ENCODE measurements around the gene TGFB3. TPM values are rescaled to one million over a fixed set of nuclear protein-coding genes. Genes with fewer than 3 reads are reported as not detected.
A peak's percentile ranks its signal among the peaks of the same experiment; 100 is the strongest.
"Not testable (repeated sequence)": the region's sequence is repeated elsewhere in the genome, so short reads cannot be mapped to it uniquely, and the experiment has no call there.

TGFB3 gene
- total RNA-seq, 1 experiment from 2014 or later = 1.7 TPM

DNA sequence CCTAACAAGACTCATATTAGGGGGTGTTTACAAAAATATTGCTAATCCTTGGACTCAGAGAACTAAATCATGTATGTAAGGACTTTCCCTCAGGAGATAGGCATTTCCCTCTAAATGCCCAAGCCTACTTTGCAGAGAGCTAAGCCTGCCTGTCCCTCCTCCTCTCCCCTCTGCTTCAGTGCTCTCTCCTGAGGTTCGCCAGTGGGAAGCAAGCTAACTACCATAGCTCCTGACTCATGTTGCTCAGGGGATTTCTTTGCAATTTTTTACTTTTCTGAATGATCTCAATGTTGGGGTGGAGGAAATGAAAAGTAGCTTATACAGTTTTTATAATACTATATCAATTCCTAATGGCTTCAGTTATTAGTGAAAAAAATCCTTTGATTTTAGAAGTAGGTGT, 33.4 kb upstream of the TGFB3 start (continued):
- TF ChIP-seq ZBTB21 (CRISPR knock-in tag; IDR thresholded peaks at IDR 0.05; ENCODE audit: borderline replicate concordance) (no peak), ZNF263 (CRISPR knock-in tag; IDR thresholded peaks at IDR 0.05; ENCODE audit: low read depth) (no peak), RELA (CRISPR knock-in tag; IDR thresholded peaks at IDR 0.05; ENCODE audit: borderline replicate concordance) (no peak), ELF4 (CRISPR knock-in tag; IDR thresholded peaks at IDR 0.05; ENCODE audit: low read depth) (no peak), CBFB (CRISPR knock-in tag; IDR thresholded peaks at IDR 0.05; ENCODE audit: low read depth) (no peak)

DNA sequence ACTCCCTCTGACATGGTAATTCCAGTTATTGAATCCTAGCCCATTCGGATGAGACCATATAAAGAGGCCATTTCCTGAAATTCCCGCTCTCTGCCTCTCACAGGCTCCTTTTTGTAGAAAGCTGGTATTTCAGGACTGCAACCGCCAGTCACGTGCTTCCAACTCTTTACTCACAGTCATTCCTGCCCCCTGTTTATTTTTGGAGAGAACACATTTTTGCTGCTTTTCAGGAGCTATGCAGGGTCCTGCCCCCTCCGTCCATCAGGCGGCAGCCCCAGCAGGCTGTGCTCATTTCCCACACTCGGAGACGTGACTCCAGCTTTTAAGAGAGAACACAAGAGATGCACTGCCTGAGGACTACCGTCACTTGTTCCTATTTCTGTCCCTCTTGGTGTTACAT, 30.6 kb upstream of the TGFB3 start:
- Mint-ChIP-seq H3K27ac (no peak overlapping the region; the same call in 1 of the 2 replicates), H3K36me3 (peaks cover 20% of the 10 kb centered on the region), H3K4me1 (peaks cover 22% of the 10 kb centered on the region), H3K9me3 (no peaks in the 10 kb centered on the region), H3K4me3 (no peak overlapping the region), H3K27me3 (ENCODE audit: low read depth) (no peaks in the 10 kb centered on the region)
- TF ChIP-seq SOX15 (CRISPR knock-in tag; IDR thresholded peaks at IDR 0.05) (no peak), FOXK1 (CRISPR knock-in tag; IDR thresholded peaks at IDR 0.05) (no peak), SMAD3 (CRISPR knock-in tag; IDR thresholded peaks at IDR 0.05; ENCODE audit: borderline replicate concordance) (no peak)
- TF ChIP-seq, protein P1, sequence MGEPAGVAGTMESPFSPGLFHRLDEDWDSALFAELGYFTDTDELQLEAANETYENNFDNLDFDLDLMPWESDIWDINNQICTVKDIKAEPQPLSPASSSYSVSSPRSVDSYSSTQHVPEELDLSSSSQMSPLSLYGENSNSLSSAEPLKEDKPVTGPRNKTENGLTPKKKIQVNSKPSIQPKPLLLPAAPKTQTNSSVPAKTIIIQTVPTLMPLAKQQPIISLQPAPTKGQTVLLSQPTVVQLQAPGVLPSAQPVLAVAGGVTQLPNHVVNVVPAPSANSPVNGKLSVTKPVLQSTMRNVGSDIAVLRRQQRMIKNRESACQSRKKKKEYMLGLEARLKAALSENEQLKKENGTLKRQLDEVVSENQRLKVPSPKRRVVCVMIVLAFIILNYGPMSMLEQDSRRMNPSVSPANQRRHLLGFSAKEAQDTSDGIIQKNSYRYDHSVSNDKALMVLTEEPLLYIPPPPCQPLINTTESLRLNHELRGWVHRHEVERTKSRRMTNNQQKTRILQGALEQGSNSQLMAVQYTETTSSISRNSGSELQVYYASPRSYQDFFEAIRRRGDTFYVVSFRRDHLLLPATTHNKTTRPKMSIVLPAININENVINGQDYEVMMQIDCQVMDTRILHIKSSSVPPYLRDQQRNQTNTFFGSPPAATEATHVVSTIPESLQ (CRISPR knock-in tag; IDR thresholded peaks at IDR 0.05) = no peak
- POLR2A ChIA-PET = no interaction called here
- ATAC-seq (peak; percentile 56), DNase-seq (ENCODE audit: low spot score) (no peak)
- CTCF ChIA-PET = interaction anchor here (0.9 to 1.9 kb wide), 4 partner anchors 30 to 375 kb away, joined by 4 to 7 read pairs (median 4); no protein-coding TSS in a partner anchor

DNA sequence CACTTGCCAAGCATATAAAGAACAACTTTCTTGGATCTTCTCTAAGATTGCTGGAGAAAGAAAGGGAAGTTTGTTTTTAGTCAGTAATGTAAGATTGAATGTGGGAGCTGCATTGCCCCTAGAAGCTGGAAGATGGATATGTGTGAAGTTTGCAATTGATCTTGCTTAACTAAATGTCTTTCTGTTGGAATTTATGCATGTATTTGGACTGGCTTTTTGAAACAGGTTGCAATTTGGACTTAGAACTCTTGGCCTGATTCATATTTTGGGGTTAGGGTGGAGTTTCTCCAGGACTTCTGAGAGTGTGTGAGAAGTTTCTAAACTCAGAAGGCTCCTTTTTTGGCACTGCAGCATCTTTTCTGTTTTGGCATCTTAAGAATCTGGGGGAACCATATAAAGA, 30.1 kb upstream of the TGFB3 start:
- CTCF ChIA-PET = interaction anchor here (0.9 to 1.9 kb wide), 4 partner anchors 29 to 375 kb away, joined by 4 to 7 read pairs (median 4); no protein-coding TSS in a partner anchor
- peaks cover 23% of the 10 kb centered on the region for H3K36me3 Mint-ChIP-seq
- peaks cover 22% of the 10 kb centered on the region for H3K4me1 Mint-ChIP-seq
- TF ChIP-seq, protein P2, sequence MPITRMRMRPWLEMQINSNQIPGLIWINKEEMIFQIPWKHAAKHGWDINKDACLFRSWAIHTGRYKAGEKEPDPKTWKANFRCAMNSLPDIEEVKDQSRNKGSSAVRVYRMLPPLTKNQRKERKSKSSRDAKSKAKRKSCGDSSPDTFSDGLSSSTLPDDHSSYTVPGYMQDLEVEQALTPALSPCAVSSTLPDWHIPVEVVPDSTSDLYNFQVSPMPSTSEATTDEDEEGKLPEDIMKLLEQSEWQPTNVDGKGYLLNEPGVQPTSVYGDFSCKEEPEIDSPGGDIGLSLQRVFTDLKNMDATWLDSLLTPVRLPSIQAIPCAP (CRISPR knock-in tag; IDR thresholded peaks at IDR 0.05) = no peak
- no peak for TF ChIP-seq TP53 (CRISPR knock-in tag; IDR thresholded peaks at IDR 0.05)
- POLR2A ChIA-PET = no interaction called here
- H3K4me3 Mint-ChIP-seq = no peak overlapping the region
- H3K27me3 Mint-ChIP-seq (ENCODE audit: low read depth) = no peaks in the 10 kb centered on the region
- DNase-seq (ENCODE audit: low spot score) = no peak
- no peak overlapping the region for H3K27ac Mint-ChIP-seq
- no peaks in the 10 kb centered on the region for H3K9me3 Mint-ChIP-seq
- no peak for ATAC-seq

DNA sequence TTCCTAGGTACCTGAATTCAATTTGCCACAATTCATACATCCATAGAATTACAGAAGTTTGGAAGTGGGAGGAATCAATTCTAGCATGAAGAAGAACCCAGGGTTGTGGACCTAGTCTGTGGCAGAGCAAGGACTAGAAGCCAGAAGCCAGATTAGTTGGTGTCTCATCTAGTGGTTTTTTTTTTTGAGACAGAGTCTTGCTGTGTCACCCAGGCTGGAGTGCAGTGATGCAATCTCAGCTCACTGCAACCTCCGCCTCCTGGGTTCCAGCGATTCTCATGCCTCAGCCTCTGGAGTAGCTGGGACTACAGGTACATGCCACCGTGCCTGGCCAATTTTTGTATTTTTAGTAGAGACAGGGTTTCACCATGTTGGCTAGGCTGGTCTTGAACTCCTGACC, 27.8 kb upstream of the TGFB3 start:
- H3K4me1 Mint-ChIP-seq = peaks cover 22% of the 10 kb centered on the region
- H3K9me3 Mint-ChIP-seq = peaks cover 12% of the 10 kb centered on the region
- H3K4me3 Mint-ChIP-seq; ATAC-seq; CTCF ChIA-PET; DNase-seq (ENCODE audit: low spot score); H3K27me3 Mint-ChIP-seq (ENCODE audit: low read depth); H3K27ac Mint-ChIP-seq: not testable (repeated sequence)
- POLR2A ChIA-PET = interaction anchor here (0.6 kb wide), 1 partner anchor 117 kb away, joined by 3 read pairs; no protein-coding TSS in a partner anchor
- peaks cover 36% of the 10 kb centered on the region for H3K36me3 Mint-ChIP-seq

DNA sequence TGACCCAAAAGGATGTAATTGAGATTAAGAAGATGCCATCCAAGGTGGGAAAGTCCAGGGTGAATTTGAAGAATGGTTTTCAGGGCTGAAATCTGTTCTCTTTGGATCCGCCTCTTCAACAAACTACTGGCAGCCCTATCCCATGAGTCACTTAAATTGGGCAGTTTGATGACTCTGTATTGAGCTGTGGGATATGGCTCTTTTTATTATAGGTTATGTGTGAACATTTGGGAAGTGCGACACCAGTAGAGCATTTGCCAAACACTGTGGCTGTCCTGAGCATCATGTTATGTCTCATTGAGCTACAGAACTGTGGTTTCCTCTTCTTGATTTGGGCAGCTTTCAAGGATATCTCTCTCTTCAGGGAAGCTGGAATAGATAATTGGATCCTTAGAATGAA, 26.1 kb upstream of the TGFB3 start:
- Mint-ChIP-seq H3K4me1 (peaks cover 14% of the 10 kb centered on the region), H3K9me3 (peaks cover 21% of the 10 kb centered on the region), H3K27ac (no peak overlapping the region), H3K36me3 (peaks cover 32% of the 10 kb centered on the region), H3K27me3 (ENCODE audit: low read depth) (no peaks in the 10 kb centered on the region), H3K4me3 (no peak overlapping the region)
- DNase-seq (ENCODE audit: low spot score) = no peak
- no peak for ATAC-seq
- ChIA-PET POLR2A (no interaction called here), CTCF (no interaction called here)
- no peak for TF ChIP-seq ZNF317 (CRISPR knock-in tag; IDR thresholded peaks at IDR 0.05; ENCODE audit: borderline replicate concordance, low read depth)
- TF ChIP-seq, protein P3, sequence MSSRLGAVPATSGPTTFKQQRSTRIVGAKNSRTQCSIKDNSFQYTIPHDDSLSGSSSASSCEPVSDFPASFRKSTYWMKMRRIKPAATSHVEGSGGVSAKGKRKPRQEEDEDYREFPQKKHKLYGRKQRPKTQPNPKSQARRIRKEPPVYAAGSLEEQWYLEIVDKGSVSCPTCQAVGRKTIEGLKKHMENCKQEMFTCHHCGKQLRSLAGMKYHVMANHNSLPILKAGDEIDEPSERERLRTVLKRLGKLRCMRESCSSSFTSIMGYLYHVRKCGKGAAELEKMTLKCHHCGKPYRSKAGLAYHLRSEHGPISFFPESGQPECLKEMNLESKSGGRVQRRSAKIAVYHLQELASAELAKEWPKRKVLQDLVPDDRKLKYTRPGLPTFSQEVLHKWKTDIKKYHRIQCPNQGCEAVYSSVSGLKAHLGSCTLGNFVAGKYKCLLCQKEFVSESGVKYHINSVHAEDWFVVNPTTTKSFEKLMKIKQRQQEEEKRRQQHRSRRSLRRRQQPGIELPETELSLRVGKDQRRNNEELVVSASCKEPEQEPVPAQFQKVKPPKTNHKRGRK (CRISPR knock-in tag; IDR thresholded peaks at IDR 0.05; ENCODE audit: borderline replicate concordance) = no peak
- TF ChIP-seq, protein P4, sequence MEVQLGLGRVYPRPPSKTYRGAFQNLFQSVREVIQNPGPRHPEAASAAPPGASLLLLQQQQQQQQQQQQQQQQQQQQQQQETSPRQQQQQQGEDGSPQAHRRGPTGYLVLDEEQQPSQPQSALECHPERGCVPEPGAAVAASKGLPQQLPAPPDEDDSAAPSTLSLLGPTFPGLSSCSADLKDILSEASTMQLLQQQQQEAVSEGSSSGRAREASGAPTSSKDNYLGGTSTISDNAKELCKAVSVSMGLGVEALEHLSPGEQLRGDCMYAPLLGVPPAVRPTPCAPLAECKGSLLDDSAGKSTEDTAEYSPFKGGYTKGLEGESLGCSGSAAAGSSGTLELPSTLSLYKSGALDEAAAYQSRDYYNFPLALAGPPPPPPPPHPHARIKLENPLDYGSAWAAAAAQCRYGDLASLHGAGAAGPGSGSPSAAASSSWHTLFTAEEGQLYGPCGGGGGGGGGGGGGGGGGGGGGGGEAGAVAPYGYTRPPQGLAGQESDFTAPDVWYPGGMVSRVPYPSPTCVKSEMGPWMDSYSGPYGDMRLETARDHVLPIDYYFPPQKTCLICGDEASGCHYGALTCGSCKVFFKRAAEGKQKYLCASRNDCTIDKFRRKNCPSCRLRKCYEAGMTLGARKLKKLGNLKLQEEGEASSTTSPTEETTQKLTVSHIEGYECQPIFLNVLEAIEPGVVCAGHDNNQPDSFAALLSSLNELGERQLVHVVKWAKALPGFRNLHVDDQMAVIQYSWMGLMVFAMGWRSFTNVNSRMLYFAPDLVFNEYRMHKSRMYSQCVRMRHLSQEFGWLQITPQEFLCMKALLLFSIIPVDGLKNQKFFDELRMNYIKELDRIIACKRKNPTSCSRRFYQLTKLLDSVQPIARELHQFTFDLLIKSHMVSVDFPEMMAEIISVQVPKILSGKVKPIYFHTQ (CRISPR knock-in tag; IDR thresholded peaks at IDR 0.05) = no peak
- no peak for TF ChIP-seq NFATC4 (CRISPR knock-in tag; IDR thresholded peaks at IDR 0.05)
- TF ChIP-seq, protein P5, sequence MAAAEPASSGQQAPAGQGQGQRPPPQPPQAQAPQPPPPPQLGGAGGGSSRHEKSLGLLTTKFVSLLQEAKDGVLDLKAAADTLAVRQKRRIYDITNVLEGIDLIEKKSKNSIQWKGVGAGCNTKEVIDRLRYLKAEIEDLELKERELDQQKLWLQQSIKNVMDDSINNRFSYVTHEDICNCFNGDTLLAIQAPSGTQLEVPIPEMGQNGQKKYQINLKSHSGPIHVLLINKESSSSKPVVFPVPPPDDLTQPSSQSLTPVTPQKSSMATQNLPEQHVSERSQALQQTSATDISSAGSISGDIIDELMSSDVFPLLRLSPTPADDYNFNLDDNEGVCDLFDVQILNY (CRISPR knock-in tag; IDR thresholded peaks at IDR 0.05) = no peak
- no peak for TF ChIP-seq ATF1 (CRISPR knock-in tag; IDR thresholded peaks at IDR 0.05)

All from WTC11 (cell line).